Skeletal muscle tissue (tissue), 4 donors: ENCODE measurements around the gene SENP8. TPM values are rescaled to one million over a fixed set of nuclear protein-coding genes. Genes with fewer than 3 reads are reported as not detected.
"Not testable (repeated sequence)": the region's sequence is repeated elsewhere in the genome, so short reads cannot be mapped to it uniquely, and the experiment has no call there.

Experiments
- H3K27ac ChIP-seq: one replicate; pipeline ENCODE4 v1.7.0; 2013; ENCODE audit warnings: mild to moderate bottlenecking, low read depth, low read length, inconsistent platforms
- H3K27me3 ChIP-seq, 3 donors: one replicate each; pipeline ENCODE4 v1.7.0; 2013; ENCODE audit warnings: low read length in 3 of 3; ENCODE audit not compliant: control insufficient read depth in 3 of 3, insufficient read depth in 3 of 3
- H3K36me3 ChIP-seq, 3 donors: one replicate each; pipeline ENCODE4 v1.7.0; 2013; ENCODE audit warnings: low read length in 3 of 3; ENCODE audit not compliant: control insufficient read depth in 3 of 3, insufficient read depth in 3 of 3
- H3K4me1 ChIP-seq, 3 donors: one replicate each; pipeline ENCODE4 v1.7.0; 2013; ENCODE audit warnings: low read length in 3 of 3, mild to moderate bottlenecking in 3 of 3; ENCODE audit not compliant: control insufficient read depth in 3 of 3, insufficient read depth in 3 of 3
- H3K4me3 ChIP-seq, 3 donors: one replicate each; pipeline ENCODE4 v1.7.0; 2013; ENCODE audit warnings: low read length in 3 of 3
- H3K9ac ChIP-seq, 3 donors: one replicate each; pipeline ENCODE4 v1.7.0; 2013; ENCODE audit warnings: low read length in 3 of 3, mild to moderate bottlenecking in 3 of 3, moderate library complexity in 2 of 3, low read depth in 1 of 3
- H3K9me3 ChIP-seq, 3 donors: one replicate each; pipeline ENCODE4 v1.7.0; 2013; ENCODE audit warnings: low read length in 3 of 3; ENCODE audit not compliant: control insufficient read depth in 3 of 3
- total RNA-seq: library from RNA; depleted of rRNA; stranded (reverse); fragments of >200 nt; gene quantifications from one replicate; pipeline ENCODE4 v1.2.3, GENCODE V29; 2014
- donor health status: Osteomylitis.

SENP8 gene
- 2.1 TPM for total RNA-seq

GRCh38 chr15:72118017-72118978 is at the start of gene SENP8, which contains the start of gene MYO9A:
Gene SENP8 (plus strand): TSS chr15:72118403. CDS start chr15:72139624, 21,221 bp downstream.
Gene MYO9A (minus strand): TSS chr15:72118150. CDS start chr15:72046563, 71,587 bp downstream.
- H3K4me3 ChIP-seq = peak within 1 kb of the TSS; percentile 94 to 99 (median 96)
- H3K36me3 ChIP-seq = no peaks in the 10 kb centered on the region
- peak within 1 kb of the TSS; percentile 95 for H3K27ac ChIP-seq
- H3K9ac ChIP-seq = peak within 1 kb of the TSS; percentile 91 to 94 (median 93)
- H3K4me1 ChIP-seq = peaks cover 14 to 24% (median 24%) of the 10 kb centered on the region in 3 donors
- H3K27me3 ChIP-seq = no peaks in the 10 kb centered on the region
- no peaks in the 10 kb centered on the region for H3K9me3 ChIP-seq

DNA sequence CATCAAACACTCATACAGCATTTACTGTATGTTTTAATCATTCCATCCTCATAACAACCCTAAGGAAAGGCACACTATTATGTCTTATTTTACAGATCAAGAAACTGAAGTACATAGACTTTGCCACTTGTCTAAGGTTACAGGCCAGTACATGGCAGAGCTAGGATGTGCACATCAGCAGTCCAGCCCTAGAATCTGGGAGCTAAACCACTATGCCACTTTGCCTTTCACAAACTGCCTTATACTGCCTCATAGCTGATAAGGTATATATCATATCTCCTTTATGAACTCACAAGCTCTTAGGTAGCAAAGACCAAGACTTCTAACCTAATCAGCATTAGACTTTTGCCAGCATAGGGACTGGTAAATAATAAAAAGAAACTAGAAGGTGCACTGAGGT is 49.3 kb upstream of the SENP8 start:
- no peaks in the 10 kb centered on the region for H3K27me3 ChIP-seq
- no peak overlapping the region for H3K27ac ChIP-seq
- H3K4me3 ChIP-seq = no peak overlapping the region
- peaks cover 4 to 6% (median 5%) of the 10 kb centered on the region in 3 donors for H3K4me1 ChIP-seq
- H3K36me3 ChIP-seq = no peaks in the 10 kb centered on the region
- no peak overlapping the region for H3K9ac ChIP-seq
- no peaks in the 10 kb centered on the region for H3K9me3 ChIP-seq

DNA sequence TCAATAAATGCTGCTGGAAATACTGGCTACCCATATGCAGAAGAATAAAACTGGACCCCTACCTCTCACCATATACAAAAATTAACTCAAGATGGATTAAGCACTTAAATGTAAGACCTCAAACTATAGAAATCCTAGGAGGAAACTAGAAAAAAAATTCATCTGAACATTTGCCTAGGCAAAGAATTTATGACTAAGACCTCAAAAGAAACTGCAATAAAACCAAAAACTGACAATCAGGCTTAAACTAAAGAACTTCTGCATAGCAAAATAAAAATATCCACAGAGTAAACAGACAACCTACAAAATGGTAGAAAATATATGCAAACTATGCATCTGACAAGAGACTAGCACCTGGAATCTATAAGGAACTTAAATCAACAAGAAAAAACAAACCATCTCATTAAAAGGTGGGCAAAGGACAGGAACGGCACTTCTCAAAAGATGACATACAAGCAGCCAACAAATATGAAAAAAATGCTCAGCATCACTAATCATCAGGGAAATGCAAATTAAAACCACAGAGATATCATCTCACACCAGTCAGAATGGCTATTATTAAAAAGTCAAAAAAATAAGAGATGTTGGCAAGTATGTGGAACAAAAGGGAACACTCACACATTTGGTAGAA is 47.3 kb upstream of the SENP8 start:
- H3K27me3 ChIP-seq = no peaks in the 10 kb centered on the region
- H3K36me3 ChIP-seq = no peaks in the 10 kb centered on the region
- H3K9me3 ChIP-seq = no peaks in the 10 kb centered on the region
- no peak overlapping the region for H3K4me3 ChIP-seq
- no peak overlapping the region for H3K9ac ChIP-seq
- no peak overlapping the region for H3K27ac ChIP-seq
- peaks cover 4 to 6% (median 5%) of the 10 kb centered on the region in 3 donors for H3K4me1 ChIP-seq

DNA sequence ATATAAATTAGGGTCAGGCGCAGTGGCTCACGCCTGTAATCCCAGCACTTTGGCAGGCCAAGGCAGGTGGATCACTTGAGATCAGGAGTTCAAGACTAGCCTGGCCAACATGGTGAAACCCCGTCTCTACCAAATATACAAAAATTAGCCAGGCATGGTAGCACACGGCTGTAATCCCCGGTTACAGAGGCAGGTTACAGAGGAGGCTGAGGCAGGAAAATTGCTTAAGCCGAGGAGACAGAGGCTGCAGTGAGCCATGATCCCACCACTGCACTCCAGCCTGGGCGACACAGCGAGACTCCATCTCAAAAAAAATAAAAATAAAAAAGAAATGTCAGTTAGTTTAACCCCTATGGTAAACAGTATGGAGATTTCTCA is 46.8 kb upstream of the SENP8 start:
- H3K27me3 ChIP-seq, H3K4me1 ChIP-seq, H3K4me3 ChIP-seq, H3K9ac ChIP-seq, H3K36me3 ChIP-seq, H3K27ac ChIP-seq, H3K9me3 ChIP-seq: not testable (repeated sequence)

DNA sequence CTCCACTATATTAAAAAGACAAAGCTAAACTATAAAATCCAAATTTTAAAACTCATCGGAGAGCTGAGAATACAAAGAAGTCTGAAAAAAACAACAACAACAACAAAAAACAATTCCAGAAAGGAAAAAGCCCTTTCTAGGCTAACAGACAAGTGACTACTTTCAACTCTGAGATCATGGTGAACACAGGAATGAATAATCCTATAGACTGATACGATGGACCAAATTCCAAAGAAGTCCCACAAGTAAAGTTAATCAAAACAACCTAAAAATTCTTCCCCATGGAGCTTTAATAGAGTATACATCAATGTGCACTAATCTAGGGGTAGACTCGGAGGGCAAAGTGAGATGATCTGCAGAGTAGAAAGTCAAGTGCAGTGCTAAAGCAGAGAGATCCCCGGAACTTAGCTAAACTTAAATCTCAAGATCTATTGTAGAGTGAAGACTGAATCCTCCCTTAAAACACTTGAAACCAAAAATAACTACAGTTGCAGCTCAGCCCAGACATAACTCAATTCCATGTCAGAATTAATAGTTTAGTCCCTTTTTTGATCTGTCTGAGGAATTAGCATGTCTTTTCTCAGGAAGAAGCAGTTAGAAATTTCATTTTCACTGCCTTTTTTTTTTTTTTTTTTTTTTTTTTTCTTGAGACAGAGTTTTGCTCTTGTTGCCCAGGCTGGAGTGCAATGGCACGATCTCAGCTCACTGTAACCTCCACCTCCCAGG is 43.7 kb upstream of the SENP8 start:
- Histone ChIP-seq H3K4me1 (no peaks in the 10 kb centered on the region), H3K9ac (peak overlapping the region in 1 of 3 donors; percentile 21), H3K4me3 (no peak overlapping the region), H3K27ac (no peak overlapping the region), H3K9me3 (no peaks in the 10 kb centered on the region), H3K27me3 (no peaks in the 10 kb centered on the region), H3K36me3 (no peaks in the 10 kb centered on the region)

DNA sequence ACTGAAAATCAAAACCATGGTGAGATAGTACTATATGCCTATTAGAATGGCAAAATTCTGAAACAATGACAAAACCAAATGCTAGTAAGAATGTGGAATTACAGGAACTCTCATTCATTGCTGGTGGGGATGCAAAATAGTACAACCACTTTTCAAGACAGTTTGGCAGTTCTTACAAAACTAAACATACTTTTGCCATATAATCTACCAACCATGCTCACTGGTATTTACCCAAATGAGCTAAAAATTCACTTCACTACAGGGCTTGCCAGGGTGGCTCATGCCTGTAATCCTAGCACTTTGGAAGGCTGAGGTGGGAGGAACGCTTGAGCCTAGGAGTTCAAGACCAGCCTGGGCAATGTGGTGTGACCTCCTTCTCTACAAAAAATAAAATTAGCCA is 40.3 kb upstream of the SENP8 start:
- Histone ChIP-seq H3K9ac (no peak overlapping the region), H3K4me3 (no peak overlapping the region), H3K27me3 (no peaks in the 10 kb centered on the region), H3K36me3 (no peaks in the 10 kb centered on the region), H3K9me3 (no peaks in the 10 kb centered on the region), H3K4me1 (peaks cover 0 to 3% (median 0%) of the 10 kb centered on the region in 3 donors), H3K27ac (no peak overlapping the region)

DNA sequence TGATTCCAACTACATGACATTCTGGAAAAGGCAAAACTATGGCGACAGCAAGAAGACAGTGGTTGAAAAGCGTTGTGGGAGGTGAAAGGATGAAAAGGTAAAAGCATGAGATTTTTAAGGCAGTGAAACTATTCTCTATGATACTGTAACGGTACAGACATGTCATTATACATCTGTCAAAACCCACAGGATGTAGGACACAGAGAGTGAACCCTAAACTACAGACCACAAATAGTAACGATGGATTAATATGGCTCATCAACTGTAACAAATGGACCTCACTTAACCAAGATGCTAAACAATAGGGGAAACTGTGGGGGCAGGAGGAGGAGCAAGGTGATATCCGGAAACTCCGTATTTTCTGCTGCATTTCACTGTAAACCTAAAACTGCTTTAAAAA is 39.3 kb upstream of the SENP8 start:
- Histone ChIP-seq H3K4me1 (peaks cover 0 to 3% (median 0%) of the 10 kb centered on the region in 3 donors), H3K9me3 (no peaks in the 10 kb centered on the region), H3K27me3 (no peaks in the 10 kb centered on the region), H3K4me3 (no peak overlapping the region), H3K36me3 (no peaks in the 10 kb centered on the region), H3K9ac (no peak overlapping the region), H3K27ac (no peak overlapping the region)

GRCh38 chr15:72082176-72082575 is 36.0 kb upstream of the SENP8 start:
- peaks cover 0 to 13% (median 7%) of the 10 kb centered on the region in 3 donors for H3K4me1 ChIP-seq
- H3K9me3 ChIP-seq = no peaks in the 10 kb centered on the region
- no peak overlapping the region for H3K9ac ChIP-seq
- H3K27ac ChIP-seq = no peak overlapping the region
- no peaks in the 10 kb centered on the region for H3K27me3 ChIP-seq
- no peak overlapping the region for H3K4me3 ChIP-seq
- no peaks in the 10 kb centered on the region for H3K36me3 ChIP-seq

GRCh38 chr15:72086010-72086697 is 32.0 kb upstream of the SENP8 start:
- no peak overlapping the region for H3K9ac ChIP-seq
- H3K4me3 ChIP-seq = no peak overlapping the region
- no peaks in the 10 kb centered on the region for H3K27me3 ChIP-seq
- H3K9me3 ChIP-seq = no peaks in the 10 kb centered on the region
- H3K27ac ChIP-seq = no peak overlapping the region
- H3K4me1 ChIP-seq = peaks cover 0 to 17% (median 8%) of the 10 kb centered on the region in 3 donors
- peaks cover 0 to 3% (median 0%) of the 10 kb centered on the region in 3 donors for H3K36me3 ChIP-seq
